ENCODE results near the gene GYS1.

DNA sequence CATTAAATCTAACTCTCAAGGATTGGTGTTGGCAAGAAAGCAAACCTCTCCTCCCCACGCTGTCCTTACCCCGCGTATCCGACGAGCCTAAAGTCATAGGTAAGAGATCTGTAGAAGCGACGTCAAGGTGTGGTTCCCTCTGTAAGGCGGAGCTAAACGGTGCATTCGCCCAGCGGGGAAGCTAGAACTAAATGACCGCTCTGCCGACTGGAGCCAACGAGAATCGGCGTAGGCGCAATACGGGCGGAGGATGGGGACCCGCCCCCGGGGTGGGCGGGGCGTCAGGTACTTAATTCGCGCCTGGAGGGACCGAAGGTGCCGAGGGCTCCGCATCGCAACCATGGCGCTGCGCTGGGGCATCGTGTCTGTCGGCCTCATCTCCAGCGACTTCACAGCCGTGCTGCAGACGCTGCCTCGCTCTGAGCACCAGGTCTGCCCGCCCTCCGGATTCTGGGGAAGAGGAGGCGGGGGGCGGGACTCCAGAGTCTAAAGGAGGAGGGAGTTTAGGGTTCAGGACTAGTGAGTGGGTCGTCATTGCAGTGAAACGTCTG is 59.7 kb downstream of the GYS1 start, which contains the start of gene DHDH:
- TF ChIP-seq POLR2A (IDR thresholded peaks at IDR 0.05) = no peak
- TF ChIP-seq, protein P1, sequence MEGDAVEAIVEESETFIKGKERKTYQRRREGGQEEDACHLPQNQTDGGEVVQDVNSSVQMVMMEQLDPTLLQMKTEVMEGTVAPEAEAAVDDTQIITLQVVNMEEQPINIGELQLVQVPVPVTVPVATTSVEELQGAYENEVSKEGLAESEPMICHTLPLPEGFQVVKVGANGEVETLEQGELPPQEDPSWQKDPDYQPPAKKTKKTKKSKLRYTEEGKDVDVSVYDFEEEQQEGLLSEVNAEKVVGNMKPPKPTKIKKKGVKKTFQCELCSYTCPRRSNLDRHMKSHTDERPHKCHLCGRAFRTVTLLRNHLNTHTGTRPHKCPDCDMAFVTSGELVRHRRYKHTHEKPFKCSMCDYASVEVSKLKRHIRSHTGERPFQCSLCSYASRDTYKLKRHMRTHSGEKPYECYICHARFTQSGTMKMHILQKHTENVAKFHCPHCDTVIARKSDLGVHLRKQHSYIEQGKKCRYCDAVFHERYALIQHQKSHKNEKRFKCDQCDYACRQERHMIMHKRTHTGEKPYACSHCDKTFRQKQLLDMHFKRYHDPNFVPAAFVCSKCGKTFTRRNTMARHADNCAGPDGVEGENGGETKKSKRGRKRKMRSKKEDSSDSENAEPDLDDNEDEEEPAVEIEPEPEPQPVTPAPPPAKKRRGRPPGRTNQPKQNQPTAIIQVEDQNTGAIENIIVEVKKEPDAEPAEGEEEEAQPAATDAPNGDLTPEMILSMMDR (IDR thresholded peaks at IDR 0.05) = no peak
- TF ChIP-seq POLR2AphosphoS5 (IDR thresholded peaks at IDR 0.05) = peak; percentile 44 to 77 (median 60)
- no peak for TF ChIP-seq EP300 (IDR thresholded peaks at IDR 0.05)

Measured in stomach (tissue), 4 donors.